Medulla oblongata (tissue), 1 donor: ENCODE results near the gene ZNF148.

Experiments
- DNase-seq: peaks from one replicate; pipeline ENCODE4 v3.0.0-alpha.2; 2015; ENCODE audit errors: extremely low spot score

The ZNF148 gene

DNA sequence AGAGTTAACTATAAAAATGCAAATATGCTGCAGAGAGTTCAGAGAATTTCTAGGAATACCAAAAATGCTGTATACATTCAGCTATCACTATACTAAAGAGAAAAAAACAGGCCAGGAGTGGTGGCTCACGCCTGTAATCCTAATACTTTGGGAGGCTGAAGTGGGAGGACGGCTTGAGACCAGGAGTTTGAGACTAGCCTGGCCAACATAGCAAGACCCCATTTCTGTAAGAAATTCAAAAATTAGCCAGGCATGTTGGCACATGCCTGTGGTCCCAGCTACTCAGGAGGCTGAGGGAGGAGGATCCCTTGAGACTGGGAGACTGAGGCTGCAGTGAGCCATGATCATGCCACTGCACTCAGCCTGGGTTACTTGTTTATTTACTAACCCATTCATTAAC, 87.9 kb downstream of the ZNF148 start:
- DNase-seq, result no peak

DNA sequence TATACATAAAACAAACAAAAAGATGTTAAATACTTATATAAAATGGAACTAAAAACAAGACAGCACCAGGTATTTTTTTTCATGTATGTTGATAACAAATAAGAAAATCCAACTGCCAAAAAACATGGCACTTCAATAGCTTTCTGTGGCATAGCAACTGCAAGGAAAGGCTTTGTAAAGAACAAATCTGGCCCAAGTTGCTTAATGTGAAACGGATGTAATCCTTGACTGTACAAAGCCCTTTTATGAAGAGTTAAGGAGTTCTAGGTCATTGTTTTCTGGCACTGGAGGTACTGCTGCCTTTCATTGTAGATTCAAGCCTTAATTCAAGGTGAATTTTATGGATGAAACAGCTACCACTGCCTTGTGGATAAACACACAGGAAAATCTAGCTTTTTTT, 93.7 kb downstream of the ZNF148 start:
- peak; percentile 25 for DNase-seq

DNA sequence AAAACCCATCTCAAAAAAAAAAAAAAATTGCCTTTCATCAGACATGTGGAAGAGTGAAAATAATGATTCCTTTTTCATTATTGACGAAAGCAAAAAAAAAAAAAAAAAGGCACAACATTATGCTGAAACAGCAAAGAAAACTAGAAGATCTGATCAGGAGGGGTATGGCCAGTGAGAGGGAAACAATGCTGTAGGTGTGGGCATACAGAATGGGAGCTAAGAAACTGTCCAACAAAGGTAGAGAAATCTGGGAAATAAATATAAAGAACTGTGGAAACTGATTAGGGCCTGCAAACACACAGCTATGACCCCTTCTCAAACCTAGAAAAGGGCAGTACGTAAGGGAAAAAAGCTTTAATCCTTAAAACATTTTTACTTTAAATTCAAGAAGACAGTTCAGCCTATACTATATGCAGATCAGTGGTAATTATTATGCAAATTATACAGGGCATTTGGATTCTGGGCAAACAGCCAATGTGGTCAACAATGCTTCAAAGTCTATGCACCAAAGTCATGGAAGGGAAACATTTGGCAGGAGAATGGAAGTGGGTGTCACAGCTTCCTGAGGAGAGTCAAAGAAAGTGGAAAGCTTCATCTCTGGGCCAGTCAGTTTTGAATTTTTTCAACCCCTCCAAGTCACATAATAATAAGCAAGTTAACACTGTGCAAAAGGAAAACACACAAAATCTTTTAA, 94.3 kb downstream of the ZNF148 start:
- DNase-seq, result peak; percentile 95

DNA sequence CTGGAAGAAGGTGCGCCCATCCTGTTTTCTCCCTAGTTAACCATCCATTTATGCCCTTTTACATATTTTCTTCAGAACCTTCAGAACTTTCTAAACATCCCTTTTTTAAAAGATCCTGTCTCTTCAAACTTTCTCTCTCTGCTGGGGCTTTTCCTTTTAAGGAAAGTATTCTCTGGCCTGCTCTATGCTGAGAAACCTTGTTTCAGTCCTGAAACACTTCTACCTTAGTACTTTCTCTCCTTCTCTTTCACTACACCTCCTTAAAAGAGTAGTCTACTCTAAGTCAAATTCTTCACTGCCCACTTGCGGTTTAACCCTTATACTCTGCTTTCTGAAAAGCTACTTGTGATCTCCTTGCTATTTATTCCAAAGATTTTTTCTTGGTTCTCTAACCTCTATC, 97.0 kb downstream of the ZNF148 start:
- DNase-seq, result no peak

DNA sequence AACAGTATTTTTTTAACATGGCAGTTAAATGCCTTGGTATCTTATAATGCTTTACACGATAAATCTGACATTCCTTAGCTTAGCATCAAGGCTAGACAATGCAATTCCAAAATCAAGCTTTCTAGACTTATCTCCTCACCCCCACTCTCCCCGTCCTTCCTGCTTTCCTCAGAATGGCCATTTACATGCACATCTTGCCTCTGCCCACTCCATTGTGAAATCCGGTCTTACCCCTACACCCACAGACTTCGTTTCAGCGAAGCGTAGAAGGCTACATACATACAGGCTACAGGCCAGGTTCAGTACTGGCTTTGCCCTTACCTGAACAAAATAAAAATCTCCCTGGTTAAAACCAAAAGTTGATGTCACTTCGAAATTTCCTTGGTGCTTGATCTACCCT, 104.0 kb downstream of the ZNF148 start:
- DNase-seq, result no peak

DNA sequence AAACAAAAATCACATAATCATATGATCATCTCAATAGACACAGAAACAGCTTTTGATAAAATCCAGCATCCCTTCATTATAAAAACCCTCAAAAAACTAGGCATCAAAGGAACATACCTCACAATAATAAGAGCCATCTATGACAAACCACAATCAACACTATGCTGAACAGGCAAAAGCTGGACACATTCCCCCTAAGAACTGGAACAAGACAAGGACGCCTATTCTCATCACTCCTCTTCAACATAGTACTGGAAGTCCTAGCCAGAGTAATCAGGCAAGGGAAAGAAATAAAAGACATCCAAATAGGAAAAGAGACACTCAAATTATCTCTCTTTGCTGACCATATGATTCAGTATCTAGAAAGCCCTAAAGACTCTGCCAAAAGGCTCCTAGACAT, 107.7 kb downstream of the ZNF148 start:
- no peak for DNase-seq

DNA sequence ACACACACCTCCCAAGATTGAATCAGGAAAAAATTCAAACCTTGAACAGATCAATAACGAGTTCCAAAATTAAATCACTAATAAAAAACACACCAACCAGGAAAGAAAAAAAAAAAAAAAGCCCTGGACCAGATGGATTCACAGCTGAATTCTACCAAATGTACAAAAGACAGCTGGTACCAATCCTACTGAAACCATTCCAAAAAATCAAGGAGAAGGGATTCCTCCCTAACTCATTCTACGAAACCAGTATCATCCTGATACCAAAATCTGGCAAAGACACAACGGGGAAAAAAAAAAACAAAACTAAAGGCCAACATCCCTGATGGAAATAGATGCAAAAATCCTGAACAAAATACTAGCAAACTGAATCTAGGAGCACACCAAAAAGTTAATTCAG, 108.2 kb downstream of the ZNF148 start:
- no peak for DNase-seq

DNA sequence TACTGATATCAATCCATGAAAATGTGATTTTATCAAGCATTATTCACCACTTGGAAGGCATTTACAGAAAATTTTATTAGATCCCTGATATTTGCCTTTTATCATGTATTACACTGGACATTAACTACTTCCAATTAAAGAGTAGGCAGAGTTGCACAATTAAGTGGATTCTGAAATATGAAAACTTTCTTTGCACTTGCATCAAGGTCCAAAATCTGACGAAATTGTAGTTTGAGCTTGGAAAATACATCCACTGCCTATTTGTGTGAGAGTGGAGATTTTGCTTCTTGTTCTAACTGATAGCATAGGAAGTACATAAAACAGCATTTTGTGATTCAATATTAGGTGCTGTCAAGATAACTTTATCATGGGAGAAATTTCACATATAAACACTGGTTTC, 113.0 kb downstream of the ZNF148 start:
- no peak for DNase-seq

DNA sequence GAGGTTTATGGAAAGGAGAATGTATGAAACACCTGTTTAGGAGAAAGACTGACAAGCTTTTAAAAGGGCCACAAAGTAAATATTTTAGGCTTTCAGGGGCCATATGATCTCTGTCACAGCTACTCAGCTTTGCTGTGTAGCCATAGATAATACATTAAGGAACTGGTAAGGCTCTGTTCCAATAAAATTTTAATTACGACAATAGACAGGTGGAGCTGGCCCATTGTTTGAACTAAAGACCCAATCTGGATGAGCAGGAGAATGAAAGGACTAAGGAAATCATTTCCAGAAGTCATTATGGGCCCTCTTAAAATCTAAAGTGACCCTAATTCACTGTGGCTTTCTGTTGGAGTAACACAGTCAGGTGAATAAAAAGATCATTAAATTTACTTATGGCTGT, 114.1 kb downstream of the ZNF148 start:
- no peak for DNase-seq

DNA sequence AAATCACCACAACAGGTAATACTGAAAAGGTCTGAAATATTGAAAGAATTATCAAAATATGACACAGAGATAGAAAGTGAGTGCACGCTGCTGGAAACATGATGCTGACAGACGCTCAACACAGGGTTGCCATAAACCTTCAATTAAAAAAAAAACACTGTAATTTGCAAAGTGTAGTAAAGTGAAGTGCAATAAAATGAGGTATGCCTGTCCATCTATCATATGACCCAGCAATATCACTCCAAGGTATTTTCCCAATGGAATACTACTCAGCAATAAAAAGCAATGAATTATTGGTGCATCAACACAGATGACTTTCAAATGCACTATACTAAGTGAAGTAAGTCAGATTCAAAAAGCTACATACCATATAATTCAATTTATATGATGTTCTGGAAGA, 115.0 kb downstream of the ZNF148 start:
- no peak for DNase-seq

DNA sequence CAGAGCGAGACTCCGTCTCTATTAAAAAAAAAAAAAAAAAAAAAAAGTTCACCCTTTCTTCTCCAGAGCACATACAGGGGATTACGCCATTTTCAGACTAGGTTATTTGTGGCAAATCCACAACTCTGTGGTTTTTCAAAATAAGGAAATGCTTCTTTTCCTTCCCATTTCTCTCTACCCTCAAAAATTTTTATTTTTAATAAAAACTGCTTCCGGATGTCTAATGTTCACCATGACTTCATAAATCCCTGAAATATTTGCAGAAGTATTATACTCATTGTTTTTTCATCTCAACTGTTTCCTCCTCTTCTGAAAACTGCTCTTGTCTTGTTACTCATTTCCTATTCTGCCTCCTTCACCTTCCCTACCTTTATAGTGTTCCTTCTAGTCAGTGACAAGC, 117.6 kb downstream of the ZNF148 start:
- no peak for DNase-seq

DNA sequence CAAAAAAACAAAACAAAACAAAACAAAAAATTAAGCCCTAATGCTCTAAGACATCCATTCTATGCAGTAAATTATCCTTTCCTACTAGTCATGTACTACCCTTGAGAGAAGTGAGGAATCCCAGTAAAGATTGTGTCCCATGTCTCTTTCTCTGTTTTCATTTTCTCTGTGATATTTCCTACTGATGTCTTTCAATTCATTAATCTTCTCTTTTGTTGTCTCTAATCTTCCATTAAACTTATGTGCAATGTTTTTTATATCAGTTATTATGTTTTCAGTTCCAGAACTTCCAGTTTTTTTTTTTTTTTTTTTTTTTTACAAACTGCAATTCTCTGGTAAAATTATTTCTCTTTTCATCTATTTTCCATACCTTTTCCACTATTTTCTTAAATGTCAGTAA, 118.5 kb downstream of the ZNF148 start:
- no peak for DNase-seq

DNA sequence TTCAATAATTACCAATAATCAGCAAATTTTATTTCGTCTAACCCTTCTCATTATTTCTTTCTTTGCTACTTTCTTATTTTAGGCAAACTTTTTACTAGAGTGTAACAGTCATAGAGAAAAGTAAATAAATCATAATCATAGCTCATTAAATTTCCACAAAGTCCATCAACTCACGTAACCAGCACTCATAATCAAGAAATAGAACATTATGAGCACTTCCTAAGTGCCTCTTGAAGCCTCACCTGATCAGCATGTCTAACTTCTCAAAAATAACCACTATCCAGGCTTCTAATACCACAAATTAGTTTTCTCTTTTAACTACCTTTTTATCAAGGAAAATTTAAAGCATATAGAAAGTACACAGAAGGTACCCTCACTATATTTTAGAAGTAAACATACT, 124.2 kb downstream of the ZNF148 start:
- DNase-seq, result no peak

DNA sequence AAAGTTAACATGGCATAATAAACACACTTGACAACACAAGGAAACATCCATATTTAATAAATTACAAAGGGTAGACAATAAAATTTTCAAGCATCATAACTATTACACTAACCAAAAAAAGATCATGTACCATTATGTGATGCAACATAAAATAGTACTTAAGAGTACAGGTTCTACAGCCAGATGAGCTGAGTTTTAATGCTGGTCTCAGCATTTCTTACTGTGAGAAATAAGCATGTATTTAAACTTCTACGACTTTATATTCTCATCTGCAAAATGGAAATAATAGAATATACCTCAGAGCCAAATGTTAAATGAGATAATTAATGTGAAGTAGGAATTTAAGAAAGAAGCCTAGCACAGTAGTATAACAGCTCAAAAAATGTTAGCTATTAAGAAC, 128.9 kb downstream of the ZNF148 start:
- DNase-seq, result no peak

DNA sequence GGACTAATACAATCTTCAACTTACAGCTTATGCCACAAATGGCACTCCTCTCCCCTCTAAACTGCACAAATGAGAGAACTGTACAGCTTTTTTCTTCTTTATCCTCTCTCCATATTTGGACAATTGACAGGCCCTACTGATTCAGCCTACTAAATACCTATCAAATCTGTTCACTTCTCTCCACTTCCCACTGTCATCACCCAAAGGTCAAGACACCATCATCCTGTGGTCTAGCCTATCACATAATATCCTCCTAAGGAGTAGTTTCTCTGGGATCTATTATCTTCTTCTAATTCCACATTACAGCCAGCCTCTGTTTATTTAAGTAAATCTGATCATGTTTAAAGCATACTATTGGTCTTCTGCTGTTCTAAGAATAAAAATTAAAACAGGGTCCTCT, 129.6 kb downstream of the ZNF148 start:
- no peak for DNase-seq

DNA sequence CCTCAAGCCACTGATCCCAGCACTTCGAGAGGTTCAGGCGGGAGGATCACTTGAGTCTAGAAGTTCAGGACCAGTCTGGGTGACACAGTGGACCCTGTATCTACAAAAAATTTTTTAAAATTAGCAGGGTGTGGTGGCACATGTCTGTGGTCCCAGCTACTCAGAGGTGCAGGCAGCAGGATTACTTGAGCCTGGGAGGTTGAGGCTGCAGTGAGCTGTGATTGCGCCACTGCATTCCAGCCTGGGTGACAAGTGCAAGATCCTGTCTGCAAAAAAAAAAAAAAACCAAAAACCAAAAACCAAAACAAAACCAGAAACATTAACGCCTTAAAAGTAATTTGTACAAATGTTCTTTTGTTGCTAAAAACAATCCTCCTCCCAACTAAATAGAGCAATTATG, 134.6 kb downstream of the ZNF148 start:
- DNase-seq, result no peak

DNA sequence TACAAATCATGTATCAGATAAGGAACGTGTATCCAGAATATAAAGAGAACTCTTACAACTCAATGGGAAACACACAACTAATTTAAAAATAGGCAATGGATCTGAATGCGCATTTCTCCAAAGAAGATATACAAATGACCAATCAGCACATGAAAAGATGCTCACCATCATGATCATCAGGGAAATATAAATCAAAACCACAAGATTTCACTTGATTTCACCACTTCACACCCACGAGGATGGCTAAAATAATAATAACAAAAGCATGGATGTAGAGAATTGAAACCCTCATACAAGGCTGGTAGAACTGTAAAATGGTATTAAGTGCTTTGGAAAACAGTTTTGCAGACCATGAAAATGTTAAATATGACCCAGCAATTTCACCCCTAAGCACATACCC, 135.9 kb downstream of the ZNF148 start:
- no peak for DNase-seq

DNA sequence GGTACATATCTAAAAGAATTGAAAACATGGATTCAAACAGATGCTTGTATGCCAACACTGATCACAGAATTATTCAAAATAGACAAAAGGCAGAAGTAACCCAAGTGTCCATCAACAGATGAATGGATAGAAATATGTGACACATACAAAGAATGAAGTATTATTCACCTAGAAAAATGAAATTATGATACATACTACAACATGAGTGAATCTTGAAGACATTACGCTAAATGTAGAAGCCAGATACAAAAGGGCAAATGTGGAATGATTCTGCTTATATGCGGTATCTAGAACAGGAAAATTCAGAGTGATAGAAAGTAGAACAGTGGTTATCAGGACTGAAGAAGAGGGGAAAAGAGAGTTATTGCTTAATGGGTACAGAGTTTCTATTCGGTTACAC, 136.4 kb downstream of the ZNF148 start:
- no peak for DNase-seq

DNA sequence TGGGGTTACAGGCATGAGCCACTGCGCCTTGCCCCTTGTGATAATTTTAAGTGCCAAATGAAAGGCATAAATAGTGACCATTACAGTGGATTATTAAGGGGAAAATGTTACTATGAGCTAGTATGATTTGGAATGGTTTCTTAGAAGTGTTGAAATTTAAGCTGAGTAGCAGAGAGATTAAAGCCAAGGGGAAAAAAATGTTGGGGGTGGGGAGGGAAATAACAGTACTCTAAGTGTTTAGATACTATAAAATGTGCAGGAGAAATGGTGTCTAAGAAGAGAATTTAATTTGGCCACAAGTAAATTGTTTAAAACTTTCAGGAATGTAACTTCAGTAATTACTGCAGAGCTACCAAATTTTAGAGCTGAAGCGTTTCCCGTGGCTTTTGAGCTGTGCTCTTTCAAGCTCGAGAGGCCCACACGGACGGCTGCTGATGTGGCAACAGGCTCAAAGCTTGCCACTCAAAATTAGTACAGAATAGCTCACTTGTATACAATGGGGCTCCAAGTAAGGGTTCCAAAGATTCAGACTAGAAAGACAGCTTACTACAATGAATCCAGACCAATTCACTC, 138.7 kb downstream of the ZNF148 start:
- no peak for DNase-seq

DNA sequence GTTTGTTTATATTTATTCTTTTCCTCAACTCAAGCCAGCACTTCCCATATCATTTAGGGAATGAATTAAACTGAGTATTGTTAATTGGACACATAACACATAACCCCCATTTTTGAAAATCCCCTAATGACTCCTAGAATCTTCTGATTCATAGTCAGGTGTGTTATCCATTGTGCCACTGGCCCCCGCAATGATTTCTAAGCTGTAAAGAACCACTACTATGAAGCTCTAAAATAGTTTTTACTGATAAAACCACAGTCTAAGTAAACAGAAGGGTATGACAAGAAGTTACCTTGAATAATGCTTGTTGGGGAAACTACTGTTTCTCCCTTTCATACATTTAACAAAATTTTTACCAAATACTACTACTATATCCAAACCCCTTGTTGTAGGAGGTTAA, 140.3 kb downstream of the ZNF148 start:
- no peak for DNase-seq

DNA sequence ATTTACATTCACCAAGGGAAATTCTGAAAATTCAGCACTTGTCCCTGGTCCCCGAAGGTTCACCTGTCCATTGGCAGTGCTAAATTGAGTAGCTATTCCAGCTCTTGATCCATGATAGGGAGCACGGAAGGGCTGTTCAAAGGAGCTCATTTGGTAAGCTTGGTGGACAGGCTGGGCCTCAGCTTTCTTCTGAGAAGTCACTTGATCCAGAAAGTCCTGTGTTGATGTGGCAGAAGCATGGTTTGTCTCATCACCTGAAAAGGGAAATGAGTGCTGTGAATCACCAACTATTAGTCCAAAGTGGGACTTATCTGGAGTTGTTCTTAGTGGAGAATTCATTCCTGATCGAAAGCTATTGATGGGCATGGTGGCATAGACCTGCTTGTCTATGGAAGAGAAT, 142.7 kb downstream of the ZNF148 start:
- DNase-seq, result no peak

DNA sequence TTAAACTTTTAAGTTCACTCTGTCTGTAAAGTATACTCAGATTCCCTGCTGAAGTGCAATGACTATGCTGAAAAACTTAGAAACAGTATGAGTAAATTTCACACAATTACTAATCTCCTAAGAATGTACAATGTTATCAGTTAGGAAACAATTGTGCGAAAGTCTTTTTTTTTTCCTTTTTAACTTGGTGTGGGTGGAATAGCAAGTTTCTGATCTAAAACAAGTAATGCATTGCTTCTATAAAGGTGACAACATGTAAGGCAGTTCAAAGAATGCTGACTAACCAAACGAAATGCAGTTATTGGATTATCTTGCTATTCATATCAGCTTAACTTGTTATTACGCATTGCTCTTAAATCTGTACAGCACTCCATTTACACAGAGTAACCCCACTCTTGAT, 143.2 kb downstream of the ZNF148 start:
- DNase-seq, result no peak

DNA sequence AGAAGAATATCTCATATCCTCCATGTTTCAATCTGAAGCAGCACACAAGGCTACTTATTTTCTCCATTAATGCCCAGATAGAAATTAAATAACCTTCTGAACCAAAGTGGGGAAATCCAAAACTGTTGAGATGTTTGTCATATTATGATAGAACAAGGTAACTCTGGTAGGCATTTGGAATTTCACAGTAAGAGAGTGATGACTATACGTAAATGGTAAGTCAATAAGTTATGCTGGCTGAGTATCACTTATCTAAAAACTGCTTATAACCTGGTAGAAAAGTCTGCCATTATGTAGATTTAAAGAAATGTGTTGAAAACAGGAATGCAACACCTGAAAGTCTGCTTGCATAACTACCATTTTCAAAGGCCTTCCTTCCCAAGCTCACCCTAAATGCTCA, 145.4 kb downstream of the ZNF148 start:
- DNase-seq, result no peak

DNA sequence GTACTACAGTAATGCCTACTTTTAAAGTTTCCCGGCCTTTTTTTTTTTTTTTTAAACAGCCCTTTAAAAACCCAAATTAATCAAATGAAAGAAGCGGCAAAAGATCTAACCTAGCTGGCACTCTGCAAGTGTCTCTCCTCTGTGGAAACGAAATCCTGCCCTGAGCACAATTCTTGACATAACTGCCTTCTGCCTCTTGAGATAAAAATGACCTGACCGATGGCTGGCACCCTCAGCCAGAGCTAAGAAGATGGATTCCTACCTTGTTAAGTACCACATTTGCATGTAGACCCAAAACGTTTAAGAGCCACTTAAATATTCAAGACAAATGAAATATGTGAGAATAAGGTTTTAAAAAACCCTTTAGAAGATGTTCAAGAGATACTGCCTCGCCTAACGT, 146.0 kb downstream of the ZNF148 start:
- DNase-seq, result no peak
